ENCODE data around the gene SEMA6B. TPM values are rescaled to one million over a fixed set of nuclear protein-coding genes. Genes with fewer than 3 reads are reported as not detected.

SEMA6B gene
- total and polyA plus RNA-seq, 10 of the 15 experiments (the other 5 are each of a cell fraction or from before 2014, with no cell fraction given), result 0.13 TPM; not detected in 9

- Histone ChIP-seq H3K27ac (ENCODE audit: control insufficient read depth, insufficient read depth) (no peak overlapping the region), H3K27me3 (replicated peaks in 1 of 2; ENCODE audit: control insufficient read depth in 2 of 2, insufficient read depth in 2 of 2, low read length in 1 of 2) (peaks cover 2 to 4% of the 10 kb centered on the region in 2 experiments; a peak in 3 of 4 replicates), H3K4me3 (no peak overlapping the region), H3K9me3 (replicated peaks; ENCODE audit: control insufficient read depth, insufficient read depth, low read length) (no peaks in the 10 kb centered on the region), H3K36me3 (ENCODE audit: control insufficient read depth in 2 of 2, insufficient read depth in 2 of 2, low read length in 1 of 2) (no peaks in the 10 kb centered on the region), H3K9ac (ENCODE audit: control insufficient read depth, insufficient read depth, low read length) (no peak overlapping the region), H2AFZ (ENCODE audit: control insufficient read depth, low read depth, low read length) (no peak overlapping the region), H3K79me2 (ENCODE audit: control insufficient read depth, insufficient read depth, low read length) (no peaks in the 10 kb centered on the region), H4K20me1 (ENCODE audit: control insufficient read depth, insufficient read depth) (no peaks in the 10 kb centered on the region), H3K4me1 (ENCODE audit: control insufficient read depth, insufficient read depth, low read length) (no peaks in the 10 kb centered on the region), H3K4me2 (ENCODE audit: control insufficient read depth, insufficient read depth) (no peak overlapping the region)
- TF ChIP-seq ZNF274 (IDR thresholded peaks at IDR 0.05; ENCODE audit: insufficient read depth, insufficient read length) (no peak), NR2F1 (conservative IDR thresholded peaks at IDR 0.05) (peak; percentile 34; the same call in 1 of the 2 replicates)
- ChIA-PET RAD21 (ENCODE audit: unreplicated experiment) (interaction anchor here (1.6 to 2.6 kb wide), 2 partner anchors 58 to 61 kb away, joined by 6 to 13 read pairs; no protein-coding TSS in a partner anchor), CTCF (interaction anchor here (0.7 to 3.4 kb wide), 11 partner anchors 9 to 314 kb away, joined by 3 to 45 read pairs (median 4); no protein-coding TSS in a partner anchor), POLR2A (no interaction called here), SMC1A (ENCODE audit: uncharacterized antibody, unreplicated experiment) (interaction anchor here (0.8 to 2.7 kb wide), 3 partner anchors 58 to 126 kb away, joined by 3 to 13 read pairs (median 11); no protein-coding TSS in a partner anchor)
- BruUV-seq (replicated peaks), result no TSS peak
- intact Hi-C loops (cut with micrococcal nuclease; ENCODE audit: unreplicated experiment), result loop anchor here (2.0 kb wide), 1 partner anchor 61 kb away; no protein-coding TSS in a partner anchor
- FAIRE-seq (no peak), DNase-seq (ENCODE audit: low read depth, low spot score) (no peak), ATAC-seq (peak; percentile 33)
- 20% methylated on average over 19 of the region's 19 CpGs for WGBS (ENCODE audit: insufficient coverage, insufficient replicate concordance, low lambda C conversion rate, missing lambda C conversion rate)
- in situ Hi-C loops (cut with MboI), result loop anchor here (5.0 kb wide), 1 partner anchor 62 kb away; the partner anchor contains the start of gene TNFAIP8L1
Observed at GRCh38 chr19:4575267-4576015, 16.0 kb upstream of the SEMA6B start.

DNA sequence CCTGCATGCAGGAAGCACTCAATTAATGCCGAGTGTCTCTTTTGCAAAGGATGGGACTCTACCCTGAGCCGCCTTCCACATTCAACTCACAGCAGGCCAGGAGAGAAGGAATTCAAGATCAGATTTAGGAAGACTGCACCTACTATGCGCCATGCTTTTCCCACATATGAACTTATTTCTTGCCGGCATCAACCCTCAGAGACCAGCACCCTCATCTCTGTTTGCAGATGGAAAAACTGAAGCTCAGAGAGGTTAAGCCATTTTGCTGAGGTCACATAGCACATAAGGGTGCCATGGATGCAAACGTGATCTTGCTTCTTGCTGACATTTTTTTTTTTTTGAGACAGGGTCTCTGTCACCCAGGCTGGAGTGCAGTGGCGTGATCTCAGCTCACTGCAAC, 14.2 kb upstream of the SEMA6B start:
- H3K9ac ChIP-seq (ENCODE audit: control insufficient read depth, insufficient read depth, low read length), result no peak overlapping the region
- no TSS peak for BruUV-seq (replicated peaks)
- FAIRE-seq (no peak), ATAC-seq (no peak), DNase-seq (ENCODE audit: low read depth, low spot score) (no peak)
- no peaks in the 10 kb centered on the region for H3K9me3 ChIP-seq (replicated peaks; ENCODE audit: control insufficient read depth, insufficient read depth, low read length)
- TF ChIP-seq BCL11A (IDR thresholded peaks at IDR 0.05; ENCODE audit: low read depth, low read length) (no peak), CHD2 (IDR thresholded peaks at IDR 0.05; ENCODE audit: borderline replicate concordance, low read depth, low read length) (no peak), MEF2A (IDR thresholded peaks at IDR 0.05; ENCODE audit: insufficient read depth, low read depth, low read length) (no peak), USF2 (IDR thresholded peaks at IDR 0.05; ENCODE audit: borderline replicate concordance, low read depth, low read length) (no peak), EGR1 (IDR thresholded peaks at IDR 0.05; ENCODE audit: borderline replicate concordance in 1 of 2, low read depth in 2 of 2, low read length in 2 of 2) (no peak), GABPA (IDR thresholded peaks at IDR 0.05; ENCODE audit: low read depth) (no peak), GATAD2B (conservative IDR thresholded peaks at IDR 0.05; ENCODE audit: low read depth) (no peak), CBX5 (IDR thresholded peaks at IDR 0.05; ENCODE audit: low read depth) (no peak), RUNX3 (IDR thresholded peaks at IDR 0.05; ENCODE audit: low read length) (no peak), BCL3 (IDR thresholded peaks at IDR 0.05; ENCODE audit: borderline replicate concordance, insufficient read depth, low read depth, low read length, poor library complexity, severe bottlenecking) (no peak), ZNF274 (IDR thresholded peaks at IDR 0.05; ENCODE audit: insufficient read depth, insufficient read length) (no peak), KDM1A (IDR thresholded peaks at IDR 0.05; ENCODE audit: borderline replicate concordance) (no peak)
- H2AFZ ChIP-seq (ENCODE audit: control insufficient read depth, low read depth, low read length), result no peak overlapping the region
- ChIA-PET CTCF (interaction anchor here (1.1 to 10.1 kb wide), 3 partner anchors 13 to 63 kb away, joined by 3 to 94 read pairs (median 7); no protein-coding TSS in a partner anchor), POLR2A (no interaction called here), RAD21 (ENCODE audit: unreplicated experiment) (no interaction called here), SMC1A (ENCODE audit: uncharacterized antibody, unreplicated experiment) (no interaction called here)
- no peak overlapping the region for H3K4me2 ChIP-seq (ENCODE audit: control insufficient read depth, insufficient read depth)
- peaks cover 0 to 2% of the 10 kb centered on the region in 2 experiments; a peak in 1 of 4 replicates for H3K27me3 ChIP-seq (replicated peaks in 1 of 2; ENCODE audit: control insufficient read depth in 2 of 2, insufficient read depth in 2 of 2, low read length in 1 of 2)
- H3K27ac ChIP-seq (ENCODE audit: control insufficient read depth, insufficient read depth), result no peak overlapping the region
- H3K4me3 ChIP-seq, result no peak overlapping the region
- H3K36me3 ChIP-seq (ENCODE audit: control insufficient read depth in 2 of 2, insufficient read depth in 2 of 2, low read length in 1 of 2), result no peaks in the 10 kb centered on the region
- H3K4me1 ChIP-seq (ENCODE audit: control insufficient read depth, insufficient read depth, low read length), result no peaks in the 10 kb centered on the region
- no peaks in the 10 kb centered on the region for H3K79me2 ChIP-seq (ENCODE audit: control insufficient read depth, insufficient read depth, low read length)
- in situ Hi-C loops (cut with MboI) (no loop called here), intact Hi-C loops (cut with micrococcal nuclease; ENCODE audit: unreplicated experiment) (no loop called here)
- no peaks in the 10 kb centered on the region for H4K20me1 ChIP-seq (ENCODE audit: control insufficient read depth, insufficient read depth)
- 41% methylated on average over 6 of the region's 6 CpGs for WGBS (ENCODE audit: insufficient coverage, insufficient replicate concordance, low lambda C conversion rate, missing lambda C conversion rate)

Data from GM12878 (cell line).